HepG2 (cell line): ENCODE measurements around the gene PROC. TPM values are rescaled to one million over a fixed set of nuclear protein-coding genes. Genes with fewer than 3 reads are reported as not detected.

ENCODE experiments used
- CENPT ChIP-seq: sonication (generic); formaldehyde crosslinking; IDR thresholded peaks from 2 replicates; pipeline ENCODE4 v1.8.0; 2022; ENCODE audit warnings: low read depth, mild to moderate bottlenecking, moderate library complexity, missing genetic modification reagents
- CSRNP1 ChIP-seq: sonication (generic); formaldehyde crosslinking; IDR thresholded peaks from 2 replicates; pipeline ENCODE4 v1.8.1; 2023; ENCODE audit warnings: mild to moderate bottlenecking, missing genetic modification reagents
- MEF2D ChIP-seq: sonication (generic); formaldehyde crosslinking; IDR thresholded peaks from 2 replicates; pipeline ENCODE4 v1.5.1; 2020; ENCODE audit warnings: mild to moderate bottlenecking, missing genetic modification reagents
- NFATC3 ChIP-seq: sonication (generic); formaldehyde crosslinking; IDR thresholded peaks from 2 replicates; pipeline ENCODE4 v1.5.1; 2020; ENCODE audit warnings: mild to moderate bottlenecking, missing genetic modification reagents
- NFRKB ChIP-seq: fragments of 450-650 bp; IDR thresholded peaks from 2 replicates; pipeline ENCODE4 v1.6.1; 2017
- NR2C2 ChIP-seq: sonication (generic); formaldehyde crosslinking; IDR thresholded peaks from 2 replicates; pipeline ENCODE4 v1.4.0; 2020; ENCODE audit warnings: missing genetic modification reagents, mild to moderate bottlenecking, moderate library complexity, borderline replicate concordance
- PCBP1 ChIP-seq: fragments of 200-400 bp; formaldehyde crosslinking; IDR thresholded peaks from 2 replicates; pipeline ENCODE4 v1.6.1; 2017; ENCODE audit warnings: mild to moderate bottlenecking, low read depth, low read length, borderline replicate concordance
- RCOR2 ChIP-seq: IDR thresholded peaks from 2 replicates; pipeline ENCODE4 v1.6.1; 2016; ENCODE audit warnings: missing biosample characterization, missing genetic modification reagents
- THAP11 ChIP-seq: IDR thresholded peaks from 2 replicates; pipeline ENCODE4 v1.6.1; 2016; ENCODE audit warnings: missing biosample characterization, missing genetic modification reagents
- ZNF296 ChIP-seq: sonication (generic); formaldehyde crosslinking; conservative IDR thresholded peaks from 2 replicates; pipeline ENCODE4 v1.5.0; 2020; ENCODE audit warnings: mild to moderate bottlenecking, missing genetic modification reagents
- ZNF317 ChIP-seq: sonication (generic); formaldehyde crosslinking; IDR thresholded peaks from 2 replicates; pipeline ENCODE4 v1.5.0; 2020; ENCODE audit warnings: mild to moderate bottlenecking, missing genetic modification reagents
- ZNF460 ChIP-seq: sonication (generic); formaldehyde crosslinking; IDR thresholded peaks from 2 replicates; pipeline ENCODE4 v1.5.1; 2020; ENCODE audit warnings: missing genetic modification reagents, mild to moderate bottlenecking, borderline replicate concordance
- ZNF703 ChIP-seq: sonication (generic); formaldehyde crosslinking; IDR thresholded peaks from 2 replicates; pipeline ENCODE4 v1.5.1; 2020; ENCODE audit warnings: missing genetic modification reagents, mild to moderate bottlenecking, moderate library complexity, borderline replicate concordance
- ZNF850 ChIP-seq: sonication (generic); formaldehyde crosslinking; conservative IDR thresholded peaks from 2 replicates; pipeline ENCODE4 v1.9.0; 2021; ENCODE audit warnings: mild to moderate bottlenecking, missing genetic modification reagents
- ZNF891 ChIP-seq: sonication (generic); formaldehyde crosslinking; IDR thresholded peaks from 2 replicates; pipeline ENCODE4 v1.5.0; 2020; ENCODE audit warnings: mild to moderate bottlenecking, missing genetic modification reagents
- polyA plus RNA-seq, 8 experiments: library from polyadenylated mRNA; depleted of rRNA in 3 of 8; stranded (reverse) in 7 of 8; unstranded in 1 of 8; fragments of >200 nt; fragmentation: Illumina TruSeq in 4 of 8; extraction: Trizol in 4 of 8; gene quantifications; 2 replicates each; pipeline versions ENCODE4 v1.2.1 to v1.2.3, GENCODE V29; 2011 to 2016; ENCODE audit warnings: low read depth in 4 of 8, missing spikeins in 1 of 8, mixed read lengths in 1 of 8; ENCODE audit not compliant: insufficient read depth in 1 of 8
- total RNA-seq, 5 experiments: library from RNA; depleted of rRNA; stranded (reverse); fragments of >200 nt; fragmentation: Illumina TruSeq; extraction: Trizol; gene quantifications; 2 replicates each; pipeline ENCODE4 v1.2.3, GENCODE V29; 2016; ENCODE audit warnings: low read depth in 1 of 5
- TF ChIP-seq, protein P1 (sequence below): sonication (generic); formaldehyde crosslinking; IDR thresholded peaks from 2 replicates; pipeline ENCODE4 v1.8.1; 2023; ENCODE audit warnings: mild to moderate bottlenecking, inconsistent platforms, moderate library complexity, missing genetic modification reagents, borderline replicate concordance
- TF ChIP-seq, protein P2 (sequence below): sonication (generic); formaldehyde crosslinking; IDR thresholded peaks from 2 replicates; pipeline ENCODE4 v1.4.0; 2020; ENCODE audit warnings: missing genetic modification reagents
- TF ChIP-seq, protein P3 (sequence below): sonication (generic); formaldehyde crosslinking; IDR thresholded peaks from 2 replicates; pipeline ENCODE4 v1.5.0; 2020; ENCODE audit warnings: mild to moderate bottlenecking, missing genetic modification reagents

Gene PROC
- total and polyA plus RNA-seq, 2 of the 13 experiments (the other 11 are each of a cell fraction or from before 2014, with no cell fraction given) = 134 to 185 TPM

- TF ChIP-seq, protein P1, sequence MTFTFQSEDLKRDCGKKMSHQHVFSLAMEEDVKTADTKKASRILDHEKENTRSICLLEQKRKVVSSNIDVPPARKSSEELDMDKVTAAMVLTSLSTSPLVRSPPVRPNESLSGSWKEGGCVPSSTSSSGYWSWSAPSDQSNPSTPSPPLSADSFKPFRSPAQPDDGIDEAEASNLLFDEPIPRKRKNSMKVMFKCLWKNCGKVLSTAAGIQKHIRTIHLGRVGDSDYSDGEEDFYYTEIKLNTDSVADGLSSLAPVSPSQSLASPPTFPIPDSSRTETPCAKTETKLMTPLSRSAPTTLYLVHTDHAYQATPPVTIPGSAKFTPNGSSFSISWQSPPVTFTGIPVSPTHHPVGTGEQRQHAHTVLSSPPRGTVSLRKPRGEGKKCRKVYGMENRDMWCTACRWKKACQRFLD (CRISPR knock-in tag) = 0 out of 2 replicates have a peak, but pooled peaks have one; percentile 47
- TF ChIP-seq PCBP1 (no peak), THAP11 (CRISPR knock-in tag) (peak; percentile 76), ZNF460 (CRISPR knock-in tag) (no peak), CSRNP1 (peak; percentile 79; the same call in 1 of the 2 replicates), MEF2D (CRISPR knock-in tag) (no peak; the same call in 1 of the 2 replicates), ZNF891 (CRISPR knock-in tag) (peak; percentile 63; the same call in 1 of the 2 replicates), ZNF296 (no peak), ZNF317 (CRISPR knock-in tag) (no peak), CENPT (CRISPR knock-in tag) (no peak), NFATC3 (CRISPR knock-in tag) (no peak), NR2C2 (CRISPR knock-in tag) (peak; percentile 92), RCOR2 (CRISPR knock-in tag) (0 out of 2 replicates have a peak, but pooled peaks have one; percentile 32), NFRKB (no peak), ZNF850 (CRISPR knock-in tag) (no peak), ZNF703 (CRISPR knock-in tag) (no peak)
- TF ChIP-seq, protein P2, sequence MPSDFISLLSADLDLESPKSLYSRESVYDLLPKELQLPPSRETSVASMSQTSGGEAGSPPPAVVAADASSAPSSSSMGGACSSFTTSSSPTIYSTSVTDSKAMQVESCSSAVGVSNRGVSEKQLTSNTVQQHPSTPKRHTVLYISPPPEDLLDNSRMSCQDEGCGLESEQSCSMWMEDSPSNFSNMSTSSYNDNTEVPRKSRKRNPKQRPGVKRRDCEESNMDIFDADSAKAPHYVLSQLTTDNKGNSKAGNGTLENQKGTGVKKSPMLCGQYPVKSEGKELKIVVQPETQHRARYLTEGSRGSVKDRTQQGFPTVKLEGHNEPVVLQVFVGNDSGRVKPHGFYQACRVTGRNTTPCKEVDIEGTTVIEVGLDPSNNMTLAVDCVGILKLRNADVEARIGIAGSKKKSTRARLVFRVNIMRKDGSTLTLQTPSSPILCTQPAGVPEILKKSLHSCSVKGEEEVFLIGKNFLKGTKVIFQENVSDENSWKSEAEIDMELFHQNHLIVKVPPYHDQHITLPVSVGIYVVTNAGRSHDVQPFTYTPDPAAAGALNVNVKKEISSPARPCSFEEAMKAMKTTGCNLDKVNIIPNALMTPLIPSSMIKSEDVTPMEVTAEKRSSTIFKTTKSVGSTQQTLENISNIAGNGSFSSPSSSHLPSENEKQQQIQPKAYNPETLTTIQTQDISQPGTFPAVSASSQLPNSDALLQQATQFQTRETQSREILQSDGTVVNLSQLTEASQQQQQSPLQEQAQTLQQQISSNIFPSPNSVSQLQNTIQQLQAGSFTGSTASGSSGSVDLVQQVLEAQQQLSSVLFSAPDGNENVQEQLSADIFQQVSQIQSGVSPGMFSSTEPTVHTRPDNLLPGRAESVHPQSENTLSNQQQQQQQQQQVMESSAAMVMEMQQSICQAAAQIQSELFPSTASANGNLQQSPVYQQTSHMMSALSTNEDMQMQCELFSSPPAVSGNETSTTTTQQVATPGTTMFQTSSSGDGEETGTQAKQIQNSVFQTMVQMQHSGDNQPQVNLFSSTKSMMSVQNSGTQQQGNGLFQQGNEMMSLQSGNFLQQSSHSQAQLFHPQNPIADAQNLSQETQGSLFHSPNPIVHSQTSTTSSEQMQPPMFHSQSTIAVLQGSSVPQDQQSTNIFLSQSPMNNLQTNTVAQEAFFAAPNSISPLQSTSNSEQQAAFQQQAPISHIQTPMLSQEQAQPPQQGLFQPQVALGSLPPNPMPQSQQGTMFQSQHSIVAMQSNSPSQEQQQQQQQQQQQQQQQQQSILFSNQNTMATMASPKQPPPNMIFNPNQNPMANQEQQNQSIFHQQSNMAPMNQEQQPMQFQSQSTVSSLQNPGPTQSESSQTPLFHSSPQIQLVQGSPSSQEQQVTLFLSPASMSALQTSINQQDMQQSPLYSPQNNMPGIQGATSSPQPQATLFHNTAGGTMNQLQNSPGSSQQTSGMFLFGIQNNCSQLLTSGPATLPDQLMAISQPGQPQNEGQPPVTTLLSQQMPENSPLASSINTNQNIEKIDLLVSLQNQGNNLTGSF (CRISPR knock-in tag) = no peak
- TF ChIP-seq, protein P3, sequence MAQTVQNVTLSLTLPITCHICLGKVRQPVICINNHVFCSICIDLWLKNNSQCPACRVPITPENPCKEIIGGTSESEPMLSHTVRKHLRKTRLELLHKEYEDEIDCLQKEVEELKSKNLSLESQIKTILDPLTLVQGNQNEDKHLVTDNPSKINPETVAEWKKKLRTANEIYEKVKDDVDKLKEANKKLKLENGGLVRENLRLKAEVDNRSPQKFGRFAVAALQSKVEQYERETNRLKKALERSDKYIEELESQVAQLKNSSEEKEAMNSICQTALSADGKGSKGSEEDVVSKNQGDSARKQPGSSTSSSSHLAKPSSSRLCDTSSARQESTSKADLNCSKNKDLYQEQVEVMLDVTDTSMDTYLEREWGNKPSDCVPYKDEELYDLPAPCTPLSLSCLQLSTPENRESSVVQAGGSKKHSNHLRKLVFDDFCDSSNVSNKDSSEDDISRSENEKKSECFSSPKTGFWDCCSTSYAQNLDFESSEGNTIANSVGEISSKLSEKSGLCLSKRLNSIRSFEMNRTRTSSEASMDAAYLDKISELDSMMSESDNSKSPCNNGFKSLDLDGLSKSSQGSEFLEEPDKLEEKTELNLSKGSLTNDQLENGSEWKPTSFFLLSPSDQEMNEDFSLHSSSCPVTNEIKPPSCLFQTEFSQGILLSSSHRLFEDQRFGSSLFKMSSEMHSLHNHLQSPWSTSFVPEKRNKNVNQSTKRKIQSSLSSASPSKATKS = no peak
These were observed 3.3 kb upstream of the PROC start (continued) for GRCh38 chr2:127414638-127415592.
